K562 (cell line): ENCODE data around the gene TBATA. TPM values are rescaled to one million over a fixed set of nuclear protein-coding genes. Genes with fewer than 3 reads are reported as not detected.

ENCODE experiments used
- CBX5 ChIP-seq: IDR thresholded peaks from 2 replicates; pipeline ENCODE4 v1.6.1; 2014; ENCODE audit warnings: low read depth, borderline replicate concordance
- CEBPG ChIP-seq, 3 experiments: fragments of 200-800 bp in 1 of 3; sonication (Bioruptor generic) in 1 of 3; sonication (generic) in 1 of 3; formaldehyde crosslinking in 1 of 3; IDR thresholded peaks in 2 of 3; conservative IDR thresholded peaks in 1 of 3; 2 replicates each; pipeline versions ENCODE4 v1.6.1 to v1.8.0; 2016 to 2022; ENCODE audit warnings: missing compliant biosample characterization in 2 of 3, missing genetic modification characterization in 2 of 3, mild to moderate bottlenecking in 1 of 3, missing genetic modification reagents in 1 of 3
- DPF2 ChIP-seq: fragments of 450-650 bp; IDR thresholded peaks from 2 replicates; pipeline ENCODE4 v1.6.1; 2016
- FOSL1 ChIP-seq: fragments of 200-800 bp; sonication (Bioruptor generic); conservative IDR thresholded peaks from 2 replicates; pipeline ENCODE4 v1.6.1; 2016; ENCODE audit warnings: missing genetic modification characterization, missing compliant biosample characterization
- HNRNPK ChIP-seq: fragments of 200-400 bp; formaldehyde crosslinking; IDR thresholded peaks from one replicate; pipeline ENCODE4 v1.6.1; 2018; ENCODE audit warnings: mild to moderate bottlenecking, low read depth, low read length; ENCODE audit not compliant: poor library complexity, severe bottlenecking
- HNRNPUL1 ChIP-seq: fragments of 200-400 bp; formaldehyde crosslinking; IDR thresholded peaks from 2 replicates; pipeline ENCODE4 v1.6.1; 2017; ENCODE audit warnings: low read length
- NR1H2 ChIP-seq: sonication (generic); formaldehyde crosslinking; IDR thresholded peaks from 2 replicates; pipeline ENCODE4 v1.4.0; 2020; ENCODE audit warnings: mild to moderate bottlenecking, missing genetic modification reagents
- NR2C2 ChIP-seq, 2 experiments: fragments of 200-800 bp in 1 of 2; sonication (Bioruptor generic) in 1 of 2; sonication (generic) in 1 of 2; formaldehyde crosslinking in 1 of 2; IDR thresholded peaks; 2 replicates each; pipeline versions ENCODE4 v1.6.1 to v1.8.0; 2016 to 2022; ENCODE audit warnings: mild to moderate bottlenecking in 1 of 2, missing compliant biosample characterization in 1 of 2, missing genetic modification characterization in 1 of 2, missing genetic modification reagents in 1 of 2
- ZEB2 ChIP-seq: fragments of 450-650 bp; IDR thresholded peaks from 2 replicates; pipeline ENCODE4 v1.6.1; 2016
- ZNF175 ChIP-seq: fragments of 200-800 bp; sonication (Bioruptor generic); IDR thresholded peaks from 2 replicates; pipeline ENCODE4 v1.6.1; 2016; ENCODE audit warnings: low read depth, mild to moderate bottlenecking, missing genetic modification characterization, missing compliant biosample characterization
- ZNF589 ChIP-seq: fragments of 200-800 bp; sonication (Bioruptor generic); IDR thresholded peaks from 2 replicates; pipeline ENCODE4 v1.6.1; 2016; ENCODE audit warnings: low read depth, missing genetic modification characterization, missing compliant biosample characterization
- ZNF740 ChIP-seq, 3 experiments: fragments of 200-800 bp in 1 of 3; sonication (Bioruptor generic) in 1 of 3; sonication (generic) in 1 of 3; formaldehyde crosslinking in 1 of 3; IDR thresholded peaks; 2 replicates each; pipeline versions ENCODE4 v1.6.1 to v1.8.0; 2016 to 2022; ENCODE audit warnings: mild to moderate bottlenecking in 2 of 3, missing compliant biosample characterization in 2 of 3, missing genetic modification characterization in 2 of 3, missing genetic modification reagents in 1 of 3
- polyA plus RNA-seq, 8 experiments: library from polyadenylated mRNA; depleted of rRNA in 4 of 8; stranded (reverse) in 5 of 8; unstranded in 3 of 8; fragments of >200 nt; fragmentation: Nextera tagmentation in 2 of 8; fragmentation: Illumina TruSeq in 1 of 8; extraction: Ambion mirVana in 2 of 8; extraction: Trizol in 1 of 8; gene quantifications; 2 replicates each; pipeline versions ENCODE4 v1.2.1 to v1.2.3, GENCODE V29; 2011 to 2014; ENCODE audit warnings: inconsistent platforms in 1 of 8, missing spikeins in 1 of 8
- total RNA-seq, 7 experiments: library from RNA; depleted of rRNA in 6 of 7; stranded (reverse); fragments of >200 nt in 6 of 7; fragmentation: Illumina TruSeq in 2 of 7; extraction: Trizol in 2 of 7; gene quantifications; 2 replicates each; pipeline versions ENCODE4 v1.2.1 to v1.2.3, GENCODE V29; 2011 to 2021; ENCODE audit warnings: low replicate concordance in 1 of 7
- TF ChIP-seq, protein P1 (sequence below): sonication (generic); formaldehyde crosslinking; IDR thresholded peaks from 2 replicates; pipeline ENCODE4 v1.5.0; 2020; ENCODE audit warnings: missing genetic modification reagents

TBATA gene
- total and polyA plus RNA-seq, 9 of the 15 experiments (the other 6 are each of a cell fraction or from before 2014, with no cell fraction given) = not detected

DNA sequence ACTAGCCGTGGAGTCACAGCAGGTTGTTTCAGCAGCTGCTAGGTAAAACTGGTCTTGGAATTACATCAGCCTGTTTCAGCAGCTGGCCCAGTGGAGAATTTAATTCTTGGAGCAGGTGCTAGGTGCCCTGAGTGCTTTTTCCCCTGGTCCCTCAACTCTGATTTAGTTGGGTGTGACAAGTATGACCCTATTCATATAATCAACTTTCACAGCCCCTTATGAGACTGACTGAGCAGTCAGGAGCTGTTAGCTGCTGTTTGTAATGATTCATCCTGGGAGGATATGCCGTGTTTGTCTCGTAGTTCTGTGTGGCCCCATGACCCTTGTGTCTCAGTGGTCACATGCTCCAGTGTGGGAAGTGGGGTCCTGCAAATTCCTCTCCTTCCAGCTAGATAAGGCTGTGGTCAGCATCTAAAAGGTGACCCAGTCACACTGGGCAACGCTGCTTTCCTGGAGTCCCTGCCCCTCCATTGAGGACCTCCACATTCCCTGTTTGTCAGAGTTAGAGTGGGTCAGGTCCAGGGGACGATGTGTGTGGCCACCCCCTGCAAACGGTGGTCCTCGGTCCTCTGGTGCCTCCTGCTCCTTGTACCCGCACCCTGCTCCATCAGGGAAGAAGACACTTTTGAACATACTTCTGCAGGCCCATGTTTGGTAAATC is 28.3 kb downstream of the TBATA start (continued):
- TF ChIP-seq HNRNPUL1 (no peak), ZNF589 (CRISPR knock-in tag) (peak; percentile 21; the same call in 1 of the 2 replicates), ZNF740 (CRISPR knock-in tag; IDR thresholded peaks at IDR 0.05) (0 out of 2 replicates have a peak, but pooled peaks have one; percentile 21), ZNF740 (tag; IDR thresholded peaks at IDR 0.05) (no peak), FOSL1 (peak; percentile 35), NR2C2 (CRISPR knock-in tag; IDR thresholded peaks at IDR 0.05) (no peak), NR2C2 (tag; IDR thresholded peaks at IDR 0.05) (peak; percentile 47; the same call in 1 of the 2 replicates), ZNF175 (CRISPR knock-in tag) (peak; percentile 40; the same call in 1 of the 2 replicates), DPF2 (0 out of 2 replicates have a peak, but pooled peaks have one; percentile 29), CBX5 (no peak), ZEB2 (0 out of 2 replicates have a peak, but pooled peaks have one; percentile 24), NR1H2 (CRISPR knock-in tag) (0 out of 2 replicates have a peak, but pooled peaks have one; percentile 26), CEBPG (CRISPR knock-in tag; IDR thresholded peaks at IDR 0.05) (no peak), CEBPG (tag; conservative IDR thresholded peaks at IDR 0.05 in 1 of 2, IDR thresholded peaks at IDR 0.05 in 1 of 2) (0 out of 4 replicates have a peak, but pooled peaks of 1 of the 2 experiments have one; percentile 6), HNRNPK (no peak)
- TF ChIP-seq, protein P1, sequence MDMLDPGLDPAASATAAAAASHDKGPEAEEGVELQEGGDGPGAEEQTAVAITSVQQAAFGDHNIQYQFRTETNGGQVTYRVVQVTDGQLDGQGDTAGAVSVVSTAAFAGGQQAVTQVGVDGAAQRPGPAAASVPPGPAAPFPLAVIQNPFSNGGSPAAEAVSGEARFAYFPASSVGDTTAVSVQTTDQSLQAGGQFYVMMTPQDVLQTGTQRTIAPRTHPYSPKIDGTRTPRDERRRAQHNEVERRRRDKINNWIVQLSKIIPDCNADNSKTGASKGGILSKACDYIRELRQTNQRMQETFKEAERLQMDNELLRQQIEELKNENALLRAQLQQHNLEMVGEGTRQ (CRISPR knock-in tag) = peak; percentile 57
